ENCODE results near the gene STARD5. TPM values are rescaled to one million over a fixed set of nuclear protein-coding genes. Genes with fewer than 3 reads are reported as not detected.

The STARD5 gene
- total and polyA plus RNA-seq, 7 donors, result 0.66 to 26.1 (median 6.4) TPM

- 91% methylated on average over 5 of the region's 5 CpGs for WGBS, 2 donors
- intact Hi-C loops (cut with DNase I), result no loop called here
- no peak for DNase-seq
- no peak for TF ChIP-seq POLR2AphosphoS5 (IDR thresholded peaks at IDR 0.05)
- TF ChIP-seq CTCF (IDR thresholded peaks at IDR 0.05), result no peak
- Histone ChIP-seq H3K4me1 (peaks cover 0 to 33% (median 30%) of the 10 kb centered on the region in 4 donors), H3K27ac (peak overlapping the region; percentile 51 to 76 (median 63)), H3K4me3 (no peak overlapping the region), H3K27me3 (no peaks in the 10 kb centered on the region), H3K9me3 (no peaks in the 10 kb centered on the region), H3K36me3 (peaks cover 0 to 21% (median 0%) of the 10 kb centered on the region in 4 donors)
Measured at GRCh38 chr15:81313686-81314085, 10.3 kb downstream of the STARD5 start.

GRCh38 chr15:81312790-81313543 lies 11.0 kb downstream of the STARD5 start:
- intact Hi-C loops (cut with DNase I), result no loop called here
- Histone ChIP-seq H3K27ac (peak overlapping the region; percentile 57 to 76 (median 65)), H3K36me3 (peaks cover 0 to 15% (median 0%) of the 10 kb centered on the region in 4 donors), H3K4me3 (no peak overlapping the region), H3K4me1 (peaks cover 0 to 33% (median 30%) of the 10 kb centered on the region in 4 donors), H3K27me3 (no peaks in the 10 kb centered on the region), H3K9me3 (no peaks in the 10 kb centered on the region)
- WGBS, 2 donors, result 75 to 82% methylated on average over 22 of the region's 22 CpGs
- TF ChIP-seq CTCF (IDR thresholded peaks at IDR 0.05) (no peak), POLR2AphosphoS5 (IDR thresholded peaks at IDR 0.05) (peak; percentile 54 to 89 (median 79)), EP300 (IDR thresholded peaks at IDR 0.05) (peak in 2 of 4 donors; percentile 19 to 57)
- peak; percentile 96 for DNase-seq

GRCh38 chr15:81311752-81312464 lies 12.0 kb downstream of the STARD5 start:
- Histone ChIP-seq H3K9me3 (no peaks in the 10 kb centered on the region), H3K4me1 (peaks cover 0 to 33% (median 30%) of the 10 kb centered on the region in 4 donors), H3K27ac (peak overlapping the region; percentile 57 to 76 (median 65)), H3K27me3 (no peaks in the 10 kb centered on the region), H3K4me3 (no peak overlapping the region), H3K36me3 (peaks cover 0 to 5% (median 0%) of the 10 kb centered on the region in 4 donors)
- WGBS, 2 donors, result 60 to 83% methylated on average over 10 of the region's 10 CpGs
- TF ChIP-seq POLR2A (IDR thresholded peaks at IDR 0.05) (no peak), POLR2AphosphoS5 (IDR thresholded peaks at IDR 0.05) (peak in 1 of 4 donors; percentile 29)
- DNase-seq, result no peak
- intact Hi-C loops (cut with DNase I), result no loop called here

- peaks cover 0 to 4% (median 1%) of the 10 kb centered on the region in 4 donors for H3K36me3 ChIP-seq
- TF ChIP-seq EP300 (IDR thresholded peaks at IDR 0.05) (no peak), POLR2AphosphoS5 (IDR thresholded peaks at IDR 0.05) (no peak), POLR2A (IDR thresholded peaks at IDR 0.05) (no peak), CTCF (IDR thresholded peaks at IDR 0.05) (no peak)
- intact Hi-C loops (cut with DNase I), result no loop called here
- peaks cover 0 to 33% (median 30%) of the 10 kb centered on the region in 4 donors for H3K4me1 ChIP-seq
- WGBS, 2 donors, result 94% methylated on average over 5 of the region's 5 CpGs
- peak overlapping the region in 2 of 4 donors; percentile 46 to 76 for H3K27ac ChIP-seq
- DNase-seq, result no peak
- no peaks in the 10 kb centered on the region for H3K9me3 ChIP-seq
- no peaks in the 10 kb centered on the region for H3K27me3 ChIP-seq
- H3K4me3 ChIP-seq, result no peak overlapping the region
Measured at GRCh38 chr15:81310480-81310879, 13.5 kb downstream of the STARD5 start.
